ENCODE data around the gene ERCC1.
A peak's percentile ranks its signal among the peaks of the same experiment; 100 is the strongest.

ERCC1 gene

GRCh38 chr19:45428384-45429231, 4.9 kb upstream of the ERCC1 start:
- peak; percentile 92 for DNase-seq (ENCODE audit: low spot score)
- no peak for TF ChIP-seq CTCF (IDR thresholded peaks at IDR 0.05)
- H3K4me3 ChIP-seq, result peak overlapping the region; percentile 64
- H3K27ac ChIP-seq, result peak overlapping the region; percentile 87 to 96

- peak overlapping the region; percentile 76 for H3K4me3 ChIP-seq
- peak overlapping the region; percentile 84 to 93 for H3K27ac ChIP-seq
- DNase-seq (ENCODE audit: low spot score), result peak; percentile 92
- no peak for TF ChIP-seq CTCF (IDR thresholded peaks at IDR 0.05)
Measured at GRCh38 chr19:45424191-45425058, 708 bp upstream of the ERCC1 start.

GRCh38 chr19:45423033-45423588, 606 bp downstream of the ERCC1 start:
- H3K27ac ChIP-seq, result peak overlapping the region; percentile 84 to 93
- no peak for TF ChIP-seq CTCF (IDR thresholded peaks at IDR 0.05)
- peak overlapping the region; percentile 76 for H3K4me3 ChIP-seq
- no peak for DNase-seq (ENCODE audit: low spot score)

- no peak for DNase-seq (ENCODE audit: low spot score)
- no peak overlapping the region for H3K27ac ChIP-seq
- no peak overlapping the region for H3K4me3 ChIP-seq
- TF ChIP-seq CTCF (IDR thresholded peaks at IDR 0.05), result no peak
Measured at GRCh38 chr19:45421947-45422498, 1.7 kb downstream of the ERCC1 start.

- no peak for TF ChIP-seq CTCF (IDR thresholded peaks at IDR 0.05)
- H3K27ac ChIP-seq, result no peak overlapping the region
- H3K4me3 ChIP-seq, result no peak overlapping the region
- no peak for DNase-seq (ENCODE audit: low spot score)
Measured at GRCh38 chr19:45420871-45421270, 2.8 kb downstream of the ERCC1 start.

GRCh38 chr19:45420356-45420755, 3.4 kb downstream of the ERCC1 start:
- peak overlapping the region in 1 of 2 donors; percentile 41 for H3K27ac ChIP-seq
- no peak for DNase-seq (ENCODE audit: low spot score)
- no peak overlapping the region for H3K4me3 ChIP-seq
- TF ChIP-seq CTCF (IDR thresholded peaks at IDR 0.05), result no peak

All from coronary artery (tissue), 2 donors.